Measurements from ENCODE around the gene MEGF11.

DNA sequence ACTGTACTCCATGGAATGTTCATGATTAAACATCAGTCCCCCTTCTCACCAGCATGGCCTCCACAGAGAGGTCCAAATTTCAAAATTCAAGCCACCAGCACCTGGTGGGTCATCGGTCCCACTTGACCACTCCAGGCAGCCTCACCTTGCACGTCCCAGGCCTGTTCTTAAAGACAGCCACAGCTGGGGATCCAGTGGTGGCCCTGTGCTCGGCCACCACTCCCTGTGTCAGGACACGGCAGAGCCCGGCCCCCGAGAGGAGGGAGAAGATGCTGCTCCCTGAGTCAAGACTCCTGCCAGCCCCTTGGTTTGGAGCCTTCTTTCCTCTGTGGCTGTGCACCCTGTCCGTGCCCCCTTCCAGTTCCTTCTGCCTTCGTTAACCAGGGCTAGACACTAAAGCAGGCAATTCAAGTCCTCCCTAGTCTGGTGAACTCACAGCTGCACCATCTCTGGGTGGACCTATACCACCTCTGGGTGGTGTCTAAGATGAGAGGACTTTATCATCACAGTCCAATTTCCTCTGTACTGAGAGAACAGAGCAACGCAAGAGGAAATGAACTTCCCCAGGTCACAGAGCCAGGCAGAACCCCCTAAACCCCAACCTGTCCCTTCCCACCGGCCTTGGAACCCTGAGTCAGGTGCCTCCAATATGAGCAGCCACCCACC lies 97.1 kb downstream of the MEGF11 start:
- TF ChIP-seq ARNT (IDR thresholded peaks at IDR 0.05) (no peak), NFRKB (IDR thresholded peaks at IDR 0.05) (no peak), ZNF384 (IDR thresholded peaks at IDR 0.05) (no peak), LEF1 (IDR thresholded peaks at IDR 0.05; ENCODE audit: borderline replicate concordance) (no peak), BHLHE40 (IDR thresholded peaks at IDR 0.05; ENCODE audit: borderline replicate concordance) (no peak), TARDBP (IDR thresholded peaks at IDR 0.05) (no peak), SP1 (IDR thresholded peaks at IDR 0.05) (no peak), FOXK2 (IDR thresholded peaks at IDR 0.05) (no peak), FOXA1 (IDR thresholded peaks at IDR 0.05) (no peak), HDGF (IDR thresholded peaks at IDR 0.05; ENCODE audit: borderline replicate concordance) (no peak), FOXM1 (IDR thresholded peaks at IDR 0.05; ENCODE audit: borderline replicate concordance) (no peak), CTBP1 (IDR thresholded peaks at IDR 0.05; ENCODE audit: borderline replicate concordance) (no peak), SUZ12 (IDR thresholded peaks at IDR 0.05) (no peak)
- TF ChIP-seq, protein P1, sequence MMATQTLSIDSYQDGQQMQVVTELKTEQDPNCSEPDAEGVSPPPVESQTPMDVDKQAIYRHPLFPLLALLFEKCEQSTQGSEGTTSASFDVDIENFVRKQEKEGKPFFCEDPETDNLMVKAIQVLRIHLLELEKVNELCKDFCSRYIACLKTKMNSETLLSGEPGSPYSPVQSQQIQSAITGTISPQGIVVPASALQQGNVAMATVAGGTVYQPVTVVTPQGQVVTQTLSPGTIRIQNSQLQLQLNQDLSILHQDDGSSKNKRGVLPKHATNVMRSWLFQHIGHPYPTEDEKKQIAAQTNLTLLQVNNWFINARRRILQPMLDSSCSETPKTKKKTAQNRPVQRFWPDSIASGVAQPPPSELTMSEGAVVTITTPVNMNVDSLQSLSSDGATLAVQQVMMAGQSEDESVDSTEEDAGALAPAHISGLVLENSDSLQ (IDR thresholded peaks at IDR 0.05): no peak
